Calu3 (cell line): ENCODE measurements around the gene LTB4R2. TPM values are rescaled to one million over a fixed set of nuclear protein-coding genes. Genes with fewer than 3 reads are reported as not detected.

ENCODE experiments used
- BruUV-seq: library from RNA; stranded (reverse); fragments of 400-500 nt; replicated peaks from 2 replicates; lab custom pipeline; 2021; lab: Mats Ljungman, UMichigan
- CTCF ChIA-PET: fragments of 300-600 bp; sonication (Branson Sonifier 250); formaldehyde crosslinking; loops from one replicate; lab custom pipeline; 2022; ENCODE audit warnings: antibody characterized with exemption; lab: Charles Lee
- DNase-seq: peaks from one replicate; pipeline ENCODE4 v3.0.0; 2022
- H3K27ac Mint-ChIP-seq: one replicate; pipeline ENCODE4 v1.8.0; 2022; ENCODE audit warnings: mixed read lengths; ENCODE audit not compliant: unreplicated experiment
- H3K27me3 Mint-ChIP-seq: one replicate; pipeline ENCODE4 v1.8.0; 2022; ENCODE audit warnings: mixed read lengths; ENCODE audit not compliant: unreplicated experiment
- H3K36me3 Mint-ChIP-seq: one replicate; pipeline ENCODE4 v1.8.0; 2022; ENCODE audit warnings: mild to moderate bottlenecking, moderate library complexity, mixed read lengths; ENCODE audit not compliant: insufficient read depth, unreplicated experiment
- H3K4me1 Mint-ChIP-seq: one replicate; pipeline ENCODE4 v1.8.0; 2022; ENCODE audit warnings: mild to moderate bottlenecking, low read depth, mixed read lengths; ENCODE audit not compliant: unreplicated experiment
- H3K4me3 Mint-ChIP-seq: one replicate; pipeline ENCODE4 v1.8.0; 2022; ENCODE audit warnings: mild to moderate bottlenecking, low read depth, moderate library complexity, mixed read lengths; ENCODE audit not compliant: unreplicated experiment
- H3K9me3 Mint-ChIP-seq: one replicate; pipeline ENCODE4 v1.8.0; 2022; ENCODE audit warnings: low read depth, mixed read lengths; ENCODE audit not compliant: unreplicated experiment
- intact Hi-C: fragments of 100-400 bp; cut with micrococcal nuclease; formaldehyde crosslinking; loops from one replicate; pipeline ENCODE4 v1.10.0; 2022; ENCODE audit not compliant: unreplicated experiment
- total RNA-seq: library from RNA; stranded (reverse); gene quantifications from 2 replicates; pipeline ENCODE4 v1.2.3, GENCODE V29; 2022
- TF ChIP-seq, protein P1 (sequence below): fragments of 200-600 bp; IDR thresholded peaks from one replicate; pipeline ENCODE4 v1.8.0; 2022; ENCODE audit warnings: antibody characterized with exemption; ENCODE audit not compliant: unreplicated experiment

The LTB4R2 gene
- total RNA-seq, 1 experiment from 2014 or later: 19.3 TPM

DNA sequence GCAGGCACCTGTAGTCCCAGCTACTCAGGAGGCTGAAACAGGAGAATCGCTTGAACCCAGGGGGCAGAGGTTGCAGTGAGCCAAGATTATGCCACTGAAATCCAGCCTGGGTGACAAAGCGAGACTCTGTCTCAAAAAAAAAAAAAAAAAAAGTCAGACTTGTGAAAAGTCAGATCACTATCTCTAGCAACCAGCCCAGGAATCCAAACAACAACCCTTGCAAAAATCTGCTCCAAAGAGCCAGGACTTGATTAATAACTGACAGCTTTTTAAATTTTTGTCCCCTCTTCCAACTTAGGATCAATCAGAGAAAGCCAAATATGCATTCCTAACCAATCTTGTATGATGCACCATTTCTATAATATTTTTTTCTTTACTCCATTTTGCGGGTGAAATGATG, 50.3 kb downstream of the LTB4R2 start:
- no peaks in the 10 kb centered on the region for H3K27me3 Mint-ChIP-seq
- intact Hi-C loops: no loop called here
- H3K36me3 Mint-ChIP-seq: no peaks in the 10 kb centered on the region
- H3K9me3 Mint-ChIP-seq: no peaks in the 10 kb centered on the region
- no peak overlapping the region for H3K4me3 Mint-ChIP-seq
- TF ChIP-seq, protein P1, sequence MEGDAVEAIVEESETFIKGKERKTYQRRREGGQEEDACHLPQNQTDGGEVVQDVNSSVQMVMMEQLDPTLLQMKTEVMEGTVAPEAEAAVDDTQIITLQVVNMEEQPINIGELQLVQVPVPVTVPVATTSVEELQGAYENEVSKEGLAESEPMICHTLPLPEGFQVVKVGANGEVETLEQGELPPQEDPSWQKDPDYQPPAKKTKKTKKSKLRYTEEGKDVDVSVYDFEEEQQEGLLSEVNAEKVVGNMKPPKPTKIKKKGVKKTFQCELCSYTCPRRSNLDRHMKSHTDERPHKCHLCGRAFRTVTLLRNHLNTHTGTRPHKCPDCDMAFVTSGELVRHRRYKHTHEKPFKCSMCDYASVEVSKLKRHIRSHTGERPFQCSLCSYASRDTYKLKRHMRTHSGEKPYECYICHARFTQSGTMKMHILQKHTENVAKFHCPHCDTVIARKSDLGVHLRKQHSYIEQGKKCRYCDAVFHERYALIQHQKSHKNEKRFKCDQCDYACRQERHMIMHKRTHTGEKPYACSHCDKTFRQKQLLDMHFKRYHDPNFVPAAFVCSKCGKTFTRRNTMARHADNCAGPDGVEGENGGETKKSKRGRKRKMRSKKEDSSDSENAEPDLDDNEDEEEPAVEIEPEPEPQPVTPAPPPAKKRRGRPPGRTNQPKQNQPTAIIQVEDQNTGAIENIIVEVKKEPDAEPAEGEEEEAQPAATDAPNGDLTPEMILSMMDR: no peak
- H3K4me1 Mint-ChIP-seq: peaks cover 4% of the 10 kb centered on the region
- no peak for DNase-seq
- no peak overlapping the region for H3K27ac Mint-ChIP-seq
- CTCF ChIA-PET: no interaction called here
- no TSS peak for BruUV-seq

DNA sequence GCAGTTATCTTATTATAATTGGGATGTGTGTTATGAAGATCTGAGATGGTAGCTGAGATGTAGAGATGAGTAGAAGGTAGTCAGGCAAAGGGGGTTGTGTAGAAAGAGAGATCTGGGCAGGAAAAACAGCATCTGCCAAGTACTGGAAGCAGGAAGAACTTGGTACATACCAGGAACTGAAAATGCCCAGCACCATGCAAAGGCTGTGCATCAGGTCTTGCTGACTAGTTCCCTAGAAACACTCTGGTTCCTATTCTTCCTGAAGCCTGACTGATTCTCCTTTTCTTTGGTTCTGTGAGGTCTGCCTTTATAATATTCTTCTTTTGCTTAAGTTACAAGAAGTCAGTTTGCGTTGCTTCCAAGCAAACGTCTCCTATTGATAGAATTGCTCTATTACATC, 51.4 kb downstream of the LTB4R2 start:
- TF ChIP-seq, protein P1: no peak
- no peaks in the 10 kb centered on the region for H3K9me3 Mint-ChIP-seq
- no peak overlapping the region for H3K4me3 Mint-ChIP-seq

More for the DNA sequence above, 51.4 kb downstream of the LTB4R2 start:
- BruUV-seq: no TSS peak
- intact Hi-C loops: loop anchor here (1.0 kb wide), 1 partner anchor 51 kb away; no protein-coding TSS in a partner anchor
- H3K27me3 Mint-ChIP-seq: no peaks in the 10 kb centered on the region
- CTCF ChIA-PET: interaction anchor here (1.7 to 2.0 kb wide), 2 partner anchors 28 to 70 kb away, joined by 5 to 6 read pairs; no protein-coding TSS in a partner anchor
- H3K27ac Mint-ChIP-seq: no peak overlapping the region
- H3K4me1 Mint-ChIP-seq: peaks cover 11% of the 10 kb centered on the region
- peaks cover 9% of the 10 kb centered on the region for H3K36me3 Mint-ChIP-seq
- DNase-seq: no peak

Other genes with a start within 250 kb of the LTB4R2 start
- not detected in 2 replicates for gene CPNE6, start 238.6 kb upstream of the LTB4R2 start, total RNA-seq
- 38.0 and 43.6 TPM in 2 replicates for gene PCK2, start 215.8 kb upstream of the LTB4R2 start, total RNA-seq
- gene DCAF11, start 195.4 kb upstream of the LTB4R2 start, total RNA-seq: 58.2 and 63.4 TPM in 2 replicates
- gene NRL, start 195.2 kb upstream of the LTB4R2 start, total RNA-seq: 1.8 and 2.3 TPM in 2 replicates
- gene FITM1, start 179.5 kb upstream of the LTB4R2 start, total RNA-seq: 0.47 and 0.98 TPM in 2 replicates
- 259 and 289 TPM in 2 replicates for gene PSME1, start 173.9 kb upstream of the LTB4R2 start, total RNA-seq
- gene EMC9, start 168.5 kb upstream of the LTB4R2 start, total RNA-seq: 38.0 and 39.2 TPM in 2 replicates
- gene PSME2, start 163.5 kb upstream of the LTB4R2 start, total RNA-seq: 288 and 359 TPM in 2 replicates
- 95.9 and 103 TPM in 2 replicates for gene RNF31, start 162.6 kb upstream of the LTB4R2 start, total RNA-seq
- 124 and 184 TPM in 2 replicates for gene IRF9, start 148.9 kb upstream of the LTB4R2 start, total RNA-seq
- 37.5 and 42.7 TPM in 2 replicates for gene REC8, start 138.1 kb upstream of the LTB4R2 start, total RNA-seq
- 82.6 and 86.4 TPM in 2 replicates for gene IPO4, start 121.3 kb upstream of the LTB4R2 start, total RNA-seq
- 68.0 and 70.9 TPM in 2 replicates for gene TM9SF1, start 114.7 kb upstream of the LTB4R2 start, total RNA-seq
- 0.47 TPM in 1 of 2 replicates, not detected in the other for gene TSSK4, start 104.4 kb upstream of the LTB4R2 start, total RNA-seq
- 53.2 and 60.8 TPM in 2 replicates for gene CHMP4A, start 96.7 kb upstream of the LTB4R2 start, total RNA-seq
- 7.4 and 8.9 TPM in 2 replicates for gene MDP1, start 94.1 kb upstream of the LTB4R2 start, total RNA-seq
- 192 and 198 TPM in 2 replicates for gene NEDD8, start 77.8 kb upstream of the LTB4R2 start, total RNA-seq
- gene GMPR2, start 77.2 kb upstream of the LTB4R2 start, total RNA-seq: 61.3 and 63.4 TPM in 2 replicates
- gene TINF2, start 67.5 kb upstream of the LTB4R2 start, total RNA-seq: 38.3 and 40.4 TPM in 2 replicates
- 4.5 and 7.5 TPM in 2 replicates for gene TGM1, start 47.0 kb upstream of the LTB4R2 start, total RNA-seq
- gene RABGGTA, start 38.5 kb upstream of the LTB4R2 start, total RNA-seq: 35.3 and 42.2 TPM in 2 replicates
- 18.6 and 19.7 TPM in 2 replicates for gene DHRS1, start 10.4 kb upstream of the LTB4R2 start, total RNA-seq
- 35.9 and 40.2 TPM in 2 replicates for gene NOP9, start 10.3 kb upstream of the LTB4R2 start, total RNA-seq
- 0.17 TPM in 1 of 2 replicates, not detected in the other for gene CIDEB, start 2.2 kb upstream of the LTB4R2 start, total RNA-seq
- 13.4 and 18.7 TPM in 2 replicates for gene LTB4R, start 1.4 kb downstream of the LTB4R2 start, total RNA-seq
- gene ADCY4, start 24.9 kb downstream of the LTB4R2 start, total RNA-seq: 3.0 and 3.4 TPM in 2 replicates
- 11.0 and 12.6 TPM in 2 replicates for gene RIPK3, start 29.9 kb downstream of the LTB4R2 start, total RNA-seq
- 10.7 and 12.8 TPM in 2 replicates for gene NFATC4, start 58.0 kb downstream of the LTB4R2 start, total RNA-seq
- gene NYNRIN, start 88.9 kb downstream of the LTB4R2 start, total RNA-seq: 7.5 and 8.4 TPM in 2 replicates
- 0.99 and 1.7 TPM in 2 replicates for gene CBLN3, start 119.5 kb downstream of the LTB4R2 start, total RNA-seq
- gene KHNYN, start 119.8 kb downstream of the LTB4R2 start, total RNA-seq: 47.6 and 54.6 TPM in 2 replicates
- gene SDR39U1, start 132.6 kb downstream of the LTB4R2 start, total RNA-seq: 43.7 and 59.0 TPM in 2 replicates
- gene CMA1, start 198.1 kb downstream of the LTB4R2 start, total RNA-seq: not detected in 2 replicates